ENCODE results near the gene SBDS.
A peak's percentile ranks its signal among the peaks of the same experiment; 100 is the strongest.
"Not testable (repeated sequence)": the region's sequence is repeated elsewhere in the genome, so short reads cannot be mapped to it uniquely, and the experiment has no call there.

SBDS gene

GRCh38 chr7:66995050-66995776, at the start of gene SBDS:
SBDS (minus strand) TSS chr7:66995586; CDS start chr7:66995417, 169 bp downstream.
- peak within 1 kb of the TSS; percentile 100 for H3K27ac Mint-ChIP-seq
- H3K36me3 Mint-ChIP-seq (ENCODE audit: low read depth), result peaks cover 27% of the 10 kb centered on the region
- not testable (repeated sequence) for H3K9me3 Mint-ChIP-seq

DNA sequence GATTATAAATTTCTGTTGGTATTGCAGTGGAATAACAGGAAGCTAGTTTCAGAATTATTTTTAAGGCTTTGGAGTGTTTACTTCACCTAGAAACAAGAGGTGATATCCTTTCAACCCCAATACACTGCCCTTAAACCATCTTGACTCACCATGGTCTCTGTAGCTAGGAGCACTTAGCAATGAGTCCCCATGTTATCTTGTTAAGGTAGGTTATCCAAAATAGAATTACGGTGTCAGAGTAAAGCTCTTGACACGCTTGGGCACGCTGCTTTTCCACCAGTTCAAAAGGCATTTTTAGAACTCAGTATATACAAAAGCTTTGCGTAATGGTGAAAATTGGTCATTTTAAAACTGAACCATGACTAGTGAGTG, 48.2 kb upstream of the SBDS start:
- not testable (repeated sequence) for H3K27me3 Mint-ChIP-seq; H3K9me3 Mint-ChIP-seq; H3K4me3 Mint-ChIP-seq; H3K4me1 Mint-ChIP-seq (ENCODE audit: low read depth); H3K27ac Mint-ChIP-seq
- peaks cover 11% of the 10 kb centered on the region for H3K36me3 Mint-ChIP-seq (ENCODE audit: low read depth)

More at GRCh38 chr7:66995050-66995776, at the start of gene SBDS:
- H3K4me3 Mint-ChIP-seq, result peak within 1 kb of the TSS; percentile 100
- not testable (repeated sequence) for H3K27me3 Mint-ChIP-seq
- peaks cover 42% of the 10 kb centered on the region for H3K4me1 Mint-ChIP-seq (ENCODE audit: low read depth)

DNA sequence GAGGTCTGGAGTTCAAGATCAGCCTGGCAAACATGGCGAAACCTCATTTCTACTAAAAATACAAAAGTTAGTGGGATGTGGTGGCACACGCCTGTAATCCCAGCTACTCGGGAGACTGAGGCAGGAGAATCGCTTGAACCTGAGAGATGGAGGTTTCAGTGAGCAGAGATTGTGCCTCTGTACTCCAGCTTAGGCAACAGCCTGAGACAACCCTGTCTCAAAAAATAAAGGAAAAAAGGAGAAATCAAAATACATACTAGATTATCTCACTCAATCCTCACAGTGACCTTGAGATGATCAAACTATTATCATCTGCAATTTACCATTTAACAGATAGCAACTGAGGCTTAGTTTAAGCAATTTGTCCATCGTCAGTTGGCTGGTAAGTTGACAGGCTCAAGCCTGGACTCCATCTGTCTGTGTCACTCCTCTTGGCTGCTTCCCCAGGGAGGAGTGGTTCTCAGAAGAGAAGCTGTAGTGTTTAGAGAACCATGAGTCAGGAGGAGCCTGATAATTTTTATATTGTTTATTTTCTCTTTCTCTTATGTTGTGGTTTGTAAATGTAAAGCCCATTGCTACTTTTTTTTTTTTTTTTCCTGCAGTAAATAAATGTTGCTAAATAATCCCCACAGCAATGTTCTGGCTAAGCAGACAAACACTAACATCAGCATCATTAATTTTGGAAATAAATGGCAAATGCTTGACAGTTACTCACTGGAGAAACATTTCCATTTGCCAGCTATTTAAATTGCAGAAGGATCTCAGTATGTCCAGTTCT, 47.6 kb upstream of the SBDS start:
- H3K27me3 Mint-ChIP-seq; H3K9me3 Mint-ChIP-seq; H3K36me3 Mint-ChIP-seq (ENCODE audit: low read depth); H3K27ac Mint-ChIP-seq; H3K4me3 Mint-ChIP-seq; H3K4me1 Mint-ChIP-seq (ENCODE audit: low read depth): not testable (repeated sequence)

- not testable (repeated sequence) for H3K36me3 Mint-ChIP-seq (ENCODE audit: low read depth); H3K9me3 Mint-ChIP-seq; H3K27me3 Mint-ChIP-seq; H3K4me1 Mint-ChIP-seq (ENCODE audit: low read depth); H3K4me3 Mint-ChIP-seq; H3K27ac Mint-ChIP-seq
Observed at GRCh38 chr7:67040832-67041231, 45.4 kb upstream of the SBDS start.

DNA sequence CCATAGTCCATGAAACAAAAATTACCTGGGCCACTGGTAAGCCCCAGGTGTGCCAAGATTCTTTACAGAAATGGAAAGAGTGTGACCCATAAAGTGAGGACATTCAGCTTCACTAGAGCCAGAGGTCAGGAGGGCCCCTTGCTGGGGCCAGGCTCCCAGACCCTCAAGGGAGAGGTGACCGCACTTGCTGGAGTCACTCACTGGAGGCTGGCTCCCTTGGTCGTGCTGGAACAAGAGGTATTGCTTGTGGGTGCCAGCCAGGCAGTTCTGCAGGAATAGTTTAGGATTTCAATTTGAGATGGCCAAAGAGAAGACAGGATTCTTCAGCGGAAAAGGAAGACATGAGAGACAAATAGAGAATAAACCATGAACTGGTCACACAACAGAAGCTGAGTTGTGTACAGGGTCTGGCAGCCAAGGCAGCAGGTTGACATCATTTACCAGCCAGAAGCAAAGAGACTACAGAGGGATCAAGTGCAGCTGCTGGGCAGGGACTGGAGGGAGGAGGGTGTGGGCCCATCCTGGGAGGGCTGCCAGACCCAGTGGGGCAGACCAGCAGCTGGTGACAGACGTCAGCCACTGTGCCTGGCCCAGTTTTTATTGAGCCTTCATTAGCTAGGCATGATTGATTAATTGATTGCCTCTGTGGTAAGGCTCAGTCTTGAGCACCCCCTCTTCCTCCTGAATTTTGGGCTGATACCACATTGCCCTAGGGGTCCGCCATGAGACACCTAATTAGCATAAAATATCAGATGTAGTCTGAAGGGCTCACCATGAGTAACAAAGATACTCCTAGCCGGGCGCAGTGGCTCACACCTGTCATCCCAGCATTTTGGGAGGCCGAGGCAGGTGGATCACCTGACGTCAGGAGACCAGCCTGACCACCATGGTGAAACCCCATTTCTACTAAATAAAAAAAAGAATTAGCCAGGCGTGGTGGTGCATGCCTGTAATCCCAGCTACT, 41.3 kb upstream of the SBDS start:
- H3K27me3 Mint-ChIP-seq; H3K9me3 Mint-ChIP-seq; H3K4me3 Mint-ChIP-seq; H3K27ac Mint-ChIP-seq; H3K4me1 Mint-ChIP-seq (ENCODE audit: low read depth): not testable (repeated sequence)
- peaks cover 25% of the 10 kb centered on the region for H3K36me3 Mint-ChIP-seq (ENCODE audit: low read depth)

- Mint-ChIP-seq H3K27me3 (no peaks in the 10 kb centered on the region), H3K27ac (no peak overlapping the region), H3K4me1 (ENCODE audit: low read depth) (no peaks in the 10 kb centered on the region), H3K36me3 (ENCODE audit: low read depth) (peaks cover 40% of the 10 kb centered on the region), H3K9me3 (no peaks in the 10 kb centered on the region), H3K4me3 (no peak overlapping the region)
Observed at GRCh38 chr7:67033251-67033650, 37.9 kb upstream of the SBDS start.

DNA sequence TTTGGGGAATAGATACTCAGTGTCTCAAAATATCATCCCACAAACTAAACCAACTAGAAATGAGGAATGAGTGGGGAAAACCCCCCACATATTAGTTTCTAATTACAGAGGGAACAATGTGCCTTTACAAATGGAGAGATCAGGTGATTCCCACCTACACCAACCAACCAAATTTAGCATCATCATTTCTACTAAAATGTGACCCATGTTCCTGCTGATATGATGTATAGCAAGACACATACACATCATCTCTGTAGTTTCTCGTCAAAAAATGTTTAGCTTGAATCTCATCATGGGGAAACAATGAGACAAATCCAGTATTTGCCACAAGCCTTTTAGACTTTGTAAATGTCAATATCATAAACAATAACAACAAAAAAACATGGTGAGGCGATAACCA, 36.3 kb upstream of the SBDS start:
- not testable (repeated sequence) for H3K27ac Mint-ChIP-seq; H3K27me3 Mint-ChIP-seq; H3K4me1 Mint-ChIP-seq (ENCODE audit: low read depth); H3K4me3 Mint-ChIP-seq; H3K9me3 Mint-ChIP-seq
- H3K36me3 Mint-ChIP-seq (ENCODE audit: low read depth), result peaks cover 45% of the 10 kb centered on the region

- H3K27me3 Mint-ChIP-seq; H3K9me3 Mint-ChIP-seq; H3K4me3 Mint-ChIP-seq; H3K27ac Mint-ChIP-seq; H3K4me1 Mint-ChIP-seq (ENCODE audit: low read depth): not testable (repeated sequence)
- peaks cover 56% of the 10 kb centered on the region for H3K36me3 Mint-ChIP-seq (ENCODE audit: low read depth)
Observed at GRCh38 chr7:67025459-67025858, 30.1 kb upstream of the SBDS start.

DNA sequence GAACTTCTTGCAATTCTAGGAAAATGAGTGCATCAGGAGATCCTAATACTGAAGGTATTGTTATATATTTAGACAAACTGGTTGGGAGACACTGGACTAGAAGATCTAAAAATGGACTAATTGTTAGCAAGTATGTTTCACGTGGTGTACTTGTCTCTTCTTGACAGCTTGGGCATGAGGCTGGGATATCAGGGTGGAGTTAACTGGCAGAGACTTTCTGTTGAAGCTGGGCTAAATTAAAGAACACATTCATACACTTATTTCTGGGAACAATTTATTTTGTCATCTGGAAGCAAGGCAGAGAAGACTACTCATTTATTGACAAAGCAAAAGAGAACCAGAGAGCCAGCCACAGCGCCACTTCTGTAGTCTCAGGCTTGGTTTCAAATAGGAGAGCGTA, 27.1 kb upstream of the SBDS start:
- H3K4me1 Mint-ChIP-seq (ENCODE audit: low read depth), result no peaks in the 10 kb centered on the region
- H3K9me3 Mint-ChIP-seq, result no peaks in the 10 kb centered on the region
- no peak overlapping the region for H3K27ac Mint-ChIP-seq
- no peaks in the 10 kb centered on the region for H3K27me3 Mint-ChIP-seq
- no peak overlapping the region for H3K4me3 Mint-ChIP-seq
- H3K36me3 Mint-ChIP-seq (ENCODE audit: low read depth), result peaks cover 64% of the 10 kb centered on the region

DNA sequence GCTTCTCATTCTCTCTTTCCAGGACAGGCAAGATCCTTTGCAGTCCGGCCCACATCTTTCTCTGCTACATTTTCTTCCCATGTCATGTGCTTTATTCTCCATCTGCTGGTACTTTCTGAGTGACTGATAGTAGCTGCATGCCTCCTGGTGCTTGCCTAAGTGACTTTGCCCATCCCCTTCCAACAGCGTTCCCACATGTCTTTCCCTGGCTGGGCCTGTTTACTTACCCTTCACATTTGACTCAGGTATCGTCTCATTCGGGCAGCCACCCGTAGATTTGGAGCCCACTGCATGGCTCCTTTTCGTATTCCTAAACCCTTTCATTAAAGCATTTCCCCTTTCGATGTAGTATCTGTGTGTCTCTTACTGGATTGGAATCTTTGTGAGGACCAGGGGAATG, 25.9 kb upstream of the SBDS start:
- Mint-ChIP-seq H3K27ac (no peak overlapping the region), H3K27me3 (no peaks in the 10 kb centered on the region), H3K4me3 (no peak overlapping the region), H3K4me1 (ENCODE audit: low read depth) (no peaks in the 10 kb centered on the region), H3K9me3 (no peaks in the 10 kb centered on the region), H3K36me3 (ENCODE audit: low read depth) (peaks cover 62% of the 10 kb centered on the region)

DNA sequence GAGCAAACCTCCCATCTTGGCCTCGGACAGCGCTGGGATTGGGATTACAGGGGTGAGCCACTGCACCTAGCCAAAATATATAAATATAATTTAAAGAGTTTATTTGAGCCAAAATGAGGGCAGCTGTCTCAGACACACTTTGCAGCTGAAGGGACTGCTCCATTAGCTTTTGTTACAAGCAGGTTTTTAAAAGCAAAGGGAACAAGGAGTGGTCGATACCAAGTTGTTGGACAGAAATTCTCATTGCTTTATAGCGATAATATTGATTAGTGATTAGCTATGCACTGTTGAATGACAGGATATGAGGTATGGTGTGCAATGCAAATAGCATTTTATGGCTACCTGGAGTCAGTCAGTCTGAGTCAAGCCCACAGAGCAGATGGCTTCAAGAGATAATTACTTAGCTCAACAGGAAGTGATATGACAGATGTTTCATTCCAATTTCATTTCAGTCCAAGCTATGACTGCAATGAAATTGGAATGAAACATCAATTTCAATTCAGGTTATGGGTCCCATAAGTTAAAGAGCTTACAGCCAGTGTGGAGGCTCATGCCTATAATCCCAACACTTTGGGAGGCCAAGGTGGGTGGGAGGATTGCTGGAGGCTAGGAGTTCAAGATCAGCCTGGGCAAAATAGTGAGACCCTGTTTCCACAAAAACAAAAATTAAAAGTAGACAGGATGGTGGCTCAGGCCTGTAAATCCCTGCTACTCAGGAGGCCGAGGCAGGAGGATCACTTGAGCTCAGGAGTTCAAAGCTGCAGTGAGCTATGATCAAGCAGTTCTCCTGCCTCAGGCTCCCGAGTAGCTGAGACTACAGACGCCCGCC, 24.4 kb upstream of the SBDS start:
- Mint-ChIP-seq H3K4me3 (no peak overlapping the region), H3K36me3 (ENCODE audit: low read depth) (peaks cover 60% of the 10 kb centered on the region)

DNA sequence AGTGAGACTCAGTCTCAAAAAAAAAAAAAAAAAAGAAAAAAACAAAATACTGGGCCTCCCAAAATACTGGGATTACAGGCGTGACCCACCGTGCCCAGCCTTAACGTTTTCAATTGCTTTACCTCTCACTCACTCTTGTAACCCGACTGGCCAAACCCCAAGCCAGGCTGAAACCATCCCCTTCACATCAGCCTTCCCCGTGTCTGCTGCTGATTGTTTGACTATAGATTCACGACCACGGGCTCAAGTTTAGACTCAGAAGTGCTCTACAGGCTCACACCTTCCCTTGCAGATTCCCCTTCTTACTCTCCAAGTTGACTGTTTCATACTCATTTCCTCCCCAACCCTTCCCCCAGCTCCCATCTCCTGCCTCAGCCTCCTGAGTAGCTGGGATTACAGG, 23.6 kb upstream of the SBDS start:
- H3K27ac Mint-ChIP-seq, result no peak overlapping the region
- peaks cover 63% of the 10 kb centered on the region for H3K36me3 Mint-ChIP-seq (ENCODE audit: low read depth)
- H3K9me3 Mint-ChIP-seq, result no peaks in the 10 kb centered on the region
- no peaks in the 10 kb centered on the region for H3K4me1 Mint-ChIP-seq (ENCODE audit: low read depth)
- H3K27me3 Mint-ChIP-seq, result no peaks in the 10 kb centered on the region
- no peak overlapping the region for H3K4me3 Mint-ChIP-seq

More for the DNA sequence above, 24.4 kb upstream of the SBDS start:
- Mint-ChIP-seq H3K27ac (no peak overlapping the region), H3K27me3 (no peaks in the 10 kb centered on the region), H3K9me3 (no peaks in the 10 kb centered on the region), H3K4me1 (ENCODE audit: low read depth) (no peaks in the 10 kb centered on the region)

- not testable (repeated sequence) for H3K4me3 Mint-ChIP-seq; H3K4me1 Mint-ChIP-seq (ENCODE audit: low read depth)
Observed at GRCh38 chr7:67017971-67018370, 22.6 kb upstream of the SBDS start.

DNA sequence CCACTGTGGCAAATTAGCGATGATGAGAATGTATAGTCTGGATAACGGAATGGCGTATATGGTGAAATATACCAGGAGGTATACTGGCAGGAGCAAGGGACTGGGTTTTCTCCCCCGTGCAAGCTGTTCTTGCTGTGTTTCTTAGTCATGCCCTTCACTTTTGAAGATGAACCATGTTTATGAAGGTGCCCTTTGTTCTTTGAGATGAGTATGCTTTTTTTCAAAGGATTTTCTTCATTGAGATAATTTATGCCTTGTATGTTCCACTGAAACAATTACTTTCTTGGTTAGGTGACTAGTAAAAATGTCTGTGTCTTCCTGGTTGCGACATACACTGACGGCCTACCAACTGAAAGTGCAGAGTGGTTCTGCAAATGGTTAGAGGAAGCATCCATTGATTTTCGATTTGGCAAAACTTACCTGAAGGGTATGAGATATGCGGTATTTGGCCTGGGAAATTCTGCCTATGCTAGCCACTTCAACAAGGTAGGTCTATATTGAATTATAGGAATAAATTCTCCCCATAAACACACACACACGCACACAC, 18.8 kb upstream of the SBDS start:
- not testable (repeated sequence) for H3K4me1 Mint-ChIP-seq (ENCODE audit: low read depth); H3K4me3 Mint-ChIP-seq; H3K27me3 Mint-ChIP-seq; H3K9me3 Mint-ChIP-seq; H3K27ac Mint-ChIP-seq
- H3K36me3 Mint-ChIP-seq (ENCODE audit: low read depth), result peaks cover 54% of the 10 kb centered on the region

More at GRCh38 chr7:67017971-67018370, 22.6 kb upstream of the SBDS start:
- not testable (repeated sequence) for H3K9me3 Mint-ChIP-seq, H3K27me3 Mint-ChIP-seq, H3K27ac Mint-ChIP-seq
- H3K36me3 Mint-ChIP-seq (ENCODE audit: low read depth), result peaks cover 67% of the 10 kb centered on the region

Measured in stimulated activated naive CD8-positive, alpha-beta T cell treated with anti-CD3 and anti-CD28 coated beads, Interleukin-15, Interleukin-2, amounts not matched to agents 100 ng/mL and 50 ng/mL, for 24 hours (primary cell).